GM12892 (cell line): ENCODE data around the gene ANKS1A.

Experiments
- POLR2A ChIP-seq: IDR thresholded peaks from 2 replicates; pipeline ENCODE4 v1.6.1; 2011; ENCODE audit warnings: low read depth, low read length, control low read depth
- POLR2AphosphoS5 ChIP-seq: IDR thresholded peaks from 2 replicates; pipeline ENCODE4 v1.6.1; 2011; ENCODE audit warnings: low read depth, low read length, control low read depth
- TAF1 ChIP-seq: IDR thresholded peaks from 2 replicates; pipeline ENCODE4 v1.6.1; 2011; ENCODE audit warnings: low read depth, mild to moderate bottlenecking, control low read depth, low read length, borderline replicate concordance

DNA sequence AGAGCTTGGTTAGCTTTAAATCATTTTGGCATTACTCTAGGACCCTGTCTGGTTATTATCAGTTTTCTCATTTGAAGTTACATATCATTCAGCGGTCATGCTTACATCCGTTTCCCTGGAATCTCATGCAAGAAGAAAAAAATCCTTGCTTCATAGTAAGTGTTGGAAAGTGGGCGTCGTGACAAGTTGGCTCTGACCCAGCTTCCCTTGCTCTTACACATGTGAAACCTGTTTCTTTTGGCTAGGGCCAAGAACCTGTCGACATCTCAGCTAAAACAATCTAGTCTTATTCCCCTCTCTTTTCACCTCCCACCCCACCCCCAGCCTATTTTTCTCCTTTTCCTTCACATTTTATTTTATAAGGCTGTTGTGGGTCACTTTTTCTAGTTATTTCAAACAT, 45.5 kb downstream of the ANKS1A start:
- TF ChIP-seq POLR2A (no peak), POLR2AphosphoS5 (no peak), TAF1 (no peak)
